Esophagus muscularis mucosa (tissue), 3 donors: ENCODE results near the gene KATNAL1.

Source experiments
- POLR2AphosphoS5 ChIP-seq, 2 donors: sonication (generic); formaldehyde crosslinking; IDR thresholded peaks; one replicate each; pipeline ENCODE4 v1.6.1; 2017; ENCODE audit warnings: antibody characterized with exemption in 2 of 2
- TF ChIP-seq, protein P1 (sequence below), 3 experiments: fragments of 200-600 bp in 2 of 3; fragments of 450-650 bp in 1 of 3; sonication (generic) in 2 of 3; IDR thresholded peaks; one replicate each; pipeline ENCODE4 v1.5.1; 2017 to 2019; ENCODE audit warnings: antibody characterized with exemption in 3 of 3, mild to moderate bottlenecking in 2 of 3, moderate library complexity in 1 of 3

DNA sequence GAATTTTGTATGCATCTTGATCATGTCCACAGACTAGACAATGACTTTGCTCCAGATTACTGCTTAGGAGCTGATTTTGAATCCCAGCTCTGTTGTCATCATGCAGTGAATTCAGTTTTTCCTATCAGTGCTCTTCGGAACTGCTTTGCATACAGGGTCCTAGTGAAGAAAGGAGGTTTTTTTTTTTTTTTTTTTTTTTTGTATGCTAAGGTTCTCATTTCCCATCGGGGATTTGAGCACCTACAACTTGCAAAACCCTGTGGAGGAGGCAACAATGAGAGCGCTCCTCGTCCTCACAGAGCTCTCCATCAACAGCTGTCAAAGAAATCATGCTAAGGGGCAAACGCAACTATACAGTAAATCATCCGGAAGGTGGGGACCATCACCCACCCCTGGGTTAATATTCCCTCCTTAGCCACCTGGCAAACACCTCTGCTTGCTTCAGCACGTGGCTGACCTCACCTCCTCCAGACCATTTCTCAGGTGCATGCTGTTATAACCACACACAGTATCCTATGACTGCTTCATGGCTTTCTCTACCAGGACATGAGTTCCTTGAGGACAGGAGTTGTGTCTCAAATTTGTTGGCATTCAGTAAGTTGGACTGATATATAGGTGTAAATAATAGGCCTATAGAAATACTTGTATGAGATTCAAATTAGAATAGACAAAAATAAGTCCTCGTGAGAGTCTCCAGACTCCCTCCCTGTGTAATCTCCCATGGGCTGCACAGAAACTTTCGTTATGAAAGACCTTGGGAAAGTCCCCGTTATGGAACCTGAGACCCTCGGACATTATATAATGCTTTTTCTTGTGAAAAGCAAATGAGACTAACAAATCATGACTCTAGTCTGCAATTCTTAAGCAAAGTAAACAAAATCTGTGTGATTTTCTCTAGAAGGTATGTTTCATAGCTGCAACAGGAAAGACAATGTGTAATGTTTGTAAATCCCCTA is 113.8 kb downstream of the KATNAL1 start:
- TF ChIP-seq, protein P1, sequence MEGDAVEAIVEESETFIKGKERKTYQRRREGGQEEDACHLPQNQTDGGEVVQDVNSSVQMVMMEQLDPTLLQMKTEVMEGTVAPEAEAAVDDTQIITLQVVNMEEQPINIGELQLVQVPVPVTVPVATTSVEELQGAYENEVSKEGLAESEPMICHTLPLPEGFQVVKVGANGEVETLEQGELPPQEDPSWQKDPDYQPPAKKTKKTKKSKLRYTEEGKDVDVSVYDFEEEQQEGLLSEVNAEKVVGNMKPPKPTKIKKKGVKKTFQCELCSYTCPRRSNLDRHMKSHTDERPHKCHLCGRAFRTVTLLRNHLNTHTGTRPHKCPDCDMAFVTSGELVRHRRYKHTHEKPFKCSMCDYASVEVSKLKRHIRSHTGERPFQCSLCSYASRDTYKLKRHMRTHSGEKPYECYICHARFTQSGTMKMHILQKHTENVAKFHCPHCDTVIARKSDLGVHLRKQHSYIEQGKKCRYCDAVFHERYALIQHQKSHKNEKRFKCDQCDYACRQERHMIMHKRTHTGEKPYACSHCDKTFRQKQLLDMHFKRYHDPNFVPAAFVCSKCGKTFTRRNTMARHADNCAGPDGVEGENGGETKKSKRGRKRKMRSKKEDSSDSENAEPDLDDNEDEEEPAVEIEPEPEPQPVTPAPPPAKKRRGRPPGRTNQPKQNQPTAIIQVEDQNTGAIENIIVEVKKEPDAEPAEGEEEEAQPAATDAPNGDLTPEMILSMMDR (IDR thresholded peaks at IDR 0.05): no peak
- TF ChIP-seq POLR2AphosphoS5 (IDR thresholded peaks at IDR 0.05): no peak
